GM23248 (cell line): ENCODE measurements around the gene TPRG1.

Source experiments
- EZH2 ChIP-seq: fragments of 200-600 bp; sonication (generic); IDR thresholded peaks from 2 replicates; pipeline ENCODE4 v1.6.1; 2018; ENCODE audit warnings: antibody characterized with exemption, mild to moderate bottlenecking; ENCODE audit not compliant: insufficient read depth, poor library complexity, severe bottlenecking
- EZH2phosphoT487 ChIP-seq: fragments of 200-600 bp; sonication (generic); IDR thresholded peaks from 2 replicates; pipeline ENCODE4 v1.6.1; 2018; ENCODE audit warnings: antibody characterized with exemption, moderate library complexity, mild to moderate bottlenecking, low read depth; ENCODE audit not compliant: insufficient read depth

GRCh38 chr3:189160519-189161309 is 11.1 kb upstream of the TPRG1 start:
- TF ChIP-seq EZH2phosphoT487 (no peak), EZH2 (no peak)
